K562 (cell line): ENCODE data around the gene CACNA1A. TPM values are rescaled to one million over a fixed set of nuclear protein-coding genes. Genes with fewer than 3 reads are reported as not detected.

Experiments used
- CAMTA2 ChIP-seq: fragments of 250-450 bp; sonication (Bioruptor Pico); conservative IDR thresholded peaks from 2 replicates; pipeline ENCODE4 v1.5.1; 2022
- CHD4 ChIP-seq: fragments of 200-600 bp; sonication (generic); IDR thresholded peaks from 3 replicates; pipeline ENCODE4 v1.6.1; 2012; ENCODE audit warnings: low read depth, mild to moderate bottlenecking, mixed read lengths, low read length, inconsistent platforms; ENCODE audit not compliant: insufficient read depth, insufficient replicate concordance, poor library complexity, severe bottlenecking
- CREB1 ChIP-seq, 2 experiments: sonication (generic) in 1 of 2; formaldehyde crosslinking in 1 of 2; IDR thresholded peaks; 2 replicates each; pipeline versions ENCODE4 v1.6.1 to v1.8.0; 2012 to 2022; ENCODE audit warnings: inconsistent platforms in 1 of 2, mild to moderate bottlenecking in 1 of 2, missing genetic modification reagents in 1 of 2, moderate library complexity in 1 of 2
- CREB5 ChIP-seq: fragments of 250-450 bp; sonication (Bioruptor Pico); IDR thresholded peaks from 2 replicates; pipeline ENCODE4 v1.5.0; 2020; ENCODE audit warnings: mild to moderate bottlenecking
- ELF4 ChIP-seq: fragments of 450-650 bp; formaldehyde crosslinking; IDR thresholded peaks from 2 replicates; pipeline ENCODE4 v1.4.0; 2022; ENCODE audit warnings: missing genetic modification characterization
- FOXA1 ChIP-seq: fragments of 450-650 bp; IDR thresholded peaks from 2 replicates; pipeline ENCODE4 v1.6.1; 2016; ENCODE audit warnings: mild to moderate bottlenecking, borderline replicate concordance
- HES1 ChIP-seq: fragments of 450-650 bp; IDR thresholded peaks from 2 replicates; pipeline ENCODE4 v1.6.1; 2016; ENCODE audit warnings: low read depth, mild to moderate bottlenecking, moderate library complexity
- KLF6 ChIP-seq: fragments of 250-450 bp; sonication (Bioruptor Pico); IDR thresholded peaks from 2 replicates; pipeline ENCODE4 v1.4.0; 2020; ENCODE audit warnings: mild to moderate bottlenecking, moderate library complexity, borderline replicate concordance
- MAFK ChIP-seq: IDR thresholded peaks from 2 replicates; pipeline ENCODE4 v1.6.1; 2011; ENCODE audit warnings: low read length, improper control_type of control experiment
- MLX ChIP-seq, 2 experiments: fragments of 450-650 bp in 1 of 2; sonication (generic) in 1 of 2; formaldehyde crosslinking; conservative IDR thresholded peaks; 2 replicates each; pipeline versions ENCODE4 v1.4.0 to v1.8.1; 2020 to 2022; ENCODE audit warnings: mild to moderate bottlenecking in 1 of 2, missing genetic modification reagents in 1 of 2
- RREB1 ChIP-seq: fragments of 250-450 bp; sonication (Bioruptor Pico); IDR thresholded peaks from 2 replicates; pipeline ENCODE4 v1.4.0; 2020
- SAFB ChIP-seq: fragments of 200-400 bp; formaldehyde crosslinking; IDR thresholded peaks from 2 replicates; pipeline ENCODE4 v1.6.1; 2017; ENCODE audit warnings: low read depth, low read length, borderline replicate concordance
- SP2 ChIP-seq: IDR thresholded peaks from 2 replicates; pipeline ENCODE4 v1.6.1; 2011; ENCODE audit warnings: mild to moderate bottlenecking, low read depth, low read length, moderate library complexity; ENCODE audit not compliant: poor library complexity, severe bottlenecking; ENCODE audit errors: extremely low read depth
- TAL1 ChIP-seq: fragments of 450-650 bp; IDR thresholded peaks from 2 replicates; pipeline ENCODE4 v1.6.1; 2016; ENCODE audit warnings: mild to moderate bottlenecking
- WHSC1 ChIP-seq: IDR thresholded peaks from one replicate; pipeline ENCODE4 v1.6.1; 2012; ENCODE audit warnings: low read length, control low read depth, inconsistent platforms
- ZEB2 ChIP-seq: fragments of 450-650 bp; IDR thresholded peaks from 2 replicates; pipeline ENCODE4 v1.6.1; 2016
- ZNF239 ChIP-seq: fragments of 250-450 bp; sonication (Bioruptor Pico); IDR thresholded peaks from 2 replicates; pipeline ENCODE4 v1.4.0; 2020; ENCODE audit warnings: mild to moderate bottlenecking
- ZNF24 ChIP-seq: fragments of 450-650 bp; IDR thresholded peaks from 2 replicates; pipeline ENCODE4 v1.6.1; 2016
- ZNF354B ChIP-seq: fragments of 250-450 bp; sonication (Bioruptor Pico); IDR thresholded peaks from 2 replicates; pipeline ENCODE4 v1.4.0; 2020
- ZNF431 ChIP-seq: sonication (generic); formaldehyde crosslinking; IDR thresholded peaks from 2 replicates; pipeline ENCODE4 v1.8.0; 2022; ENCODE audit warnings: mild to moderate bottlenecking, missing genetic modification reagents
- polyA plus RNA-seq, 8 experiments: library from polyadenylated mRNA; depleted of rRNA in 4 of 8; stranded (reverse) in 5 of 8; unstranded in 3 of 8; fragments of >200 nt; fragmentation: Nextera tagmentation in 2 of 8; fragmentation: Illumina TruSeq in 1 of 8; extraction: Ambion mirVana in 2 of 8; extraction: Trizol in 1 of 8; gene quantifications; 2 replicates each; pipeline versions ENCODE4 v1.2.1 to v1.2.3, GENCODE V29; 2011 to 2014; ENCODE audit warnings: inconsistent platforms in 1 of 8, missing spikeins in 1 of 8
- total RNA-seq, 7 experiments: library from RNA; depleted of rRNA in 6 of 7; stranded (reverse); fragments of >200 nt in 6 of 7; fragmentation: Illumina TruSeq in 2 of 7; extraction: Trizol in 2 of 7; gene quantifications; 2 replicates each; pipeline versions ENCODE4 v1.2.1 to v1.2.3, GENCODE V29; 2011 to 2021; ENCODE audit warnings: low replicate concordance in 1 of 7

Gene CACNA1A
- total and polyA plus RNA-seq, 9 of the 15 experiments (the other 6 are each of a cell fraction or from before 2014, with no cell fraction given), result 0.03 to 0.20 (median 0.09) TPM; not detected in 1

- TF ChIP-seq CREB5 (CRISPR knock-in tag) (0 out of 2 replicates have a peak, but pooled peaks have one; percentile 32), SAFB (no peak), ZNF431 (CRISPR knock-in tag) (no peak), ZEB2 (no peak), CAMTA2 (CRISPR knock-in tag) (no peak), TAL1 (no peak), CREB1 (IDR thresholded peaks at IDR 0.05) (0 out of 2 replicates have a peak, but pooled peaks have one; percentile 19), CREB1 (CRISPR knock-in tag; IDR thresholded peaks at IDR 0.05) (no peak; the same call in 1 of the 2 replicates), ZNF24 (no peak), ELF4 (no peak), CHD4 (no peak), HES1 (no peak), MAFK (no peak), SP2 (no peak), ZNF354B (CRISPR knock-in tag) (no peak), WHSC1 (no peak), MLX (CRISPR knock-in tag; conservative IDR thresholded peaks at IDR 0.05) (no peak), FOXA1 (no peak), ZNF239 (CRISPR knock-in tag) (peak; percentile 49; the same call in 1 of the 2 replicates), RREB1 (CRISPR knock-in tag) (no peak; the same call in 1 of the 2 replicates), KLF6 (no peak)
These were observed 341.7 kb downstream of the CACNA1A start (continued) for GRCh38 chr19:13164343-13165161.
